ENCODE data around the gene ESPL1. TPM values are rescaled to one million over a fixed set of nuclear protein-coding genes. Genes with fewer than 3 reads are reported as not detected.

Gene ESPL1
- total and polyA plus RNA-seq, 2 of the 13 experiments (the other 11 are each of a cell fraction or from before 2014, with no cell fraction given): 5.8 to 11.5 TPM

DNA sequence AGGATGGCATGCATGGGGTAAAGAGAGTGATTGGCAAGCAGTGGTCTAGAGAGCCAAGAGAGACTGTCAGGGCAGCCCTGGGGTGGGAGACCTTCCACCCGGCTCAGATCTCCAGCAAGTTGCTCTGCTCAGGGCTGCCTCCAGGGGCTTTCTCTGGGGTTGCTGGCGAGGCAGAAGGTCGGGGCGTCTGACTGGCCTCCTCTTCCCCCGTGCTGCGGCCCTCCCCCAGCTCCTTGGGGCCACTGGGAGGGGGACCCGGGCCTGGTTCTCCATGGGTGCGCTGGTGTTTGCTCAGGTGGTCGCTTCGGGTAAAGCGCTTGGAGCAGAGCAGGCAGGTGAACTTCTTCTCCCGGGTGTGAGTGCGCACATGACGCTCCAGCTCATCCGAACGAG lies 59.9 kb downstream of the ESPL1 start (continued):
- TF ChIP-seq, protein P1, sequence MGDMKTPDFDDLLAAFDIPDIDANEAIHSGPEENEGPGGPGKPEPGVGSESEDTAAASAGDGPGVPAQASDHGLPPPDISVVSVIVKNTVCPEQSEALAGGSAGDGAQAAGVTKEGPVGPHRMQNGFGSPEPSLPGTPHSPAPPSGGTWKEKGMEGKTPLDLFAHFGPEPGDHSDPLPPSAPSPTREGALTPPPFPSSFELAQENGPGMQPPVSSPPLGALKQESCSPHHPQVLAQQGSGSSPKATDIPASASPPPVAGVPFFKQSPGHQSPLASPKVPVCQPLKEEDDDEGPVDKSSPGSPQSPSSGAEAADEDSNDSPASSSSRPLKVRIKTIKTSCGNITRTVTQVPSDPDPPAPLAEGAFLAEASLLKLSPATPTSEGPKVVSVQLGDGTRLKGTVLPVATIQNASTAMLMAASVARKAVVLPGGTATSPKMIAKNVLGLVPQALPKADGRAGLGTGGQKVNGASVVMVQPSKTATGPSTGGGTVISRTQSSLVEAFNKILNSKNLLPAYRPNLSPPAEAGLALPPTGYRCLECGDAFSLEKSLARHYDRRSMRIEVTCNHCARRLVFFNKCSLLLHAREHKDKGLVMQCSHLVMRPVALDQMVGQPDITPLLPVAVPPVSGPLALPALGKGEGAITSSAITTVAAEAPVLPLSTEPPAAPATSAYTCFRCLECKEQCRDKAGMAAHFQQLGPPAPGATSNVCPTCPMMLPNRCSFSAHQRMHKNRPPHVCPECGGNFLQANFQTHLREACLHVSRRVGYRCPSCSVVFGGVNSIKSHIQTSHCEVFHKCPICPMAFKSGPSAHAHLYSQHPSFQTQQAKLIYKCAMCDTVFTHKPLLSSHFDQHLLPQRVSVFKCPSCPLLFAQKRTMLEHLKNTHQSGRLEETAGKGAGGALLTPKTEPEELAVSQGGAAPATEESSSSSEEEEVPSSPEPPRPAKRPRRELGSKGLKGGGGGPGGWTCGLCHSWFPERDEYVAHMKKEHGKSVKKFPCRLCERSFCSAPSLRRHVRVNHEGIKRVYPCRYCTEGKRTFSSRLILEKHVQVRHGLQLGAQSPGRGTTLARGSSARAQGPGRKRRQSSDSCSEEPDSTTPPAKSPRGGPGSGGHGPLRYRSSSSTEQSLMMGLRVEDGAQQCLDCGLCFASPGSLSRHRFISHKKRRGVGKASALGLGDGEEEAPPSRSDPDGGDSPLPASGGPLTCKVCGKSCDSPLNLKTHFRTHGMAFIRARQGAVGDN (CRISPR knock-in tag; IDR thresholded peaks at IDR 0.05): peak; percentile 41
- TF ChIP-seq ZNF10 (CRISPR knock-in tag; IDR thresholded peaks at IDR 0.05; ENCODE audit: borderline replicate concordance, low read depth) (no peak), ZNF839 (CRISPR knock-in tag; IDR thresholded peaks at IDR 0.05; ENCODE audit: borderline replicate concordance) (no peak), SMC3 (IDR thresholded peaks at IDR 0.05; ENCODE audit: low read length) (no peak)

GRCh38 chr12:53330671-53331070 lies 62.6 kb downstream of the ESPL1 start:
- H3K9ac ChIP-seq (ENCODE audit: insufficient read depth, low read depth, low read length): no peak overlapping the region
- no peak overlapping the region for H2AFZ ChIP-seq (ENCODE audit: low read length)
- BruUV-seq (replicated peaks): no TSS peak
- intact Hi-C loops (cut with micrococcal nuclease; ENCODE audit: unreplicated experiment) (no loop called here), in situ Hi-C loops (cut with HindIII; ENCODE audit: extremely low pct_ligation_motif_present, low pct_unique_long_range_greater_than_20kb) (no loop called here)
- H4K20me1 ChIP-seq (ENCODE audit: insufficient read depth, low read length): no peaks in the 10 kb centered on the region
- no peak overlapping the region for H3K4me3 ChIP-seq (replicated peaks in 1 of 3; ENCODE audit: insufficient read depth in 1 of 3, low read depth in 2 of 3, low read length in 3 of 3)
- FAIRE-seq (no peak), DNase-seq (ENCODE audit: low spot score) (no peak), ATAC-seq (no peak)
- 72% methylated on average over 3 of the region's 5 CpGs for WGBS (ENCODE audit: low lambda C conversion rate)
- H3K79me2 ChIP-seq (ENCODE audit: insufficient read depth, low read length): no peaks in the 10 kb centered on the region
- peaks cover 11 to 50% of the 10 kb centered on the region in 2 experiments; a peak in 4 of 5 replicates for H3K27me3 ChIP-seq (ENCODE audit: control insufficient read depth in 1 of 2, insufficient read depth in 2 of 2, low read length in 2 of 2)
- H3K9me3 ChIP-seq (ENCODE audit: low read length): no peaks in the 10 kb centered on the region
- no peak overlapping the region for H3K27ac ChIP-seq (ENCODE audit: extremely low read length, insufficient read depth, low read length)
- no peaks in the 10 kb centered on the region for H3K36me3 ChIP-seq (replicated peaks in 1 of 2; ENCODE audit: control insufficient read depth in 1 of 2, insufficient read depth in 2 of 2, low read length in 2 of 2)
- peaks cover 16% of the 10 kb centered on the region for H3K4me1 ChIP-seq (ENCODE audit: insufficient read depth, low read length)
- POLR2A ChIA-PET: interaction anchor here (1.1 to 1.3 kb wide), 2 partner anchors 10 to 171 kb away, joined by 3 to 7 read pairs; partner anchors contain the start of gene TARBP2
- CTCF ChIA-PET (ENCODE audit: low intra/inter-chr PET ratio, low total read pairs): no interaction called here
- no peak overlapping the region for H3K4me2 ChIP-seq (ENCODE audit: low read depth, low read length)
- no peak for TF ChIP-seq RBM39 (IDR thresholded peaks at IDR 0.05; ENCODE audit: low read depth, low read length, poor library complexity, severe bottlenecking)
- TF ChIP-seq, protein P2, sequence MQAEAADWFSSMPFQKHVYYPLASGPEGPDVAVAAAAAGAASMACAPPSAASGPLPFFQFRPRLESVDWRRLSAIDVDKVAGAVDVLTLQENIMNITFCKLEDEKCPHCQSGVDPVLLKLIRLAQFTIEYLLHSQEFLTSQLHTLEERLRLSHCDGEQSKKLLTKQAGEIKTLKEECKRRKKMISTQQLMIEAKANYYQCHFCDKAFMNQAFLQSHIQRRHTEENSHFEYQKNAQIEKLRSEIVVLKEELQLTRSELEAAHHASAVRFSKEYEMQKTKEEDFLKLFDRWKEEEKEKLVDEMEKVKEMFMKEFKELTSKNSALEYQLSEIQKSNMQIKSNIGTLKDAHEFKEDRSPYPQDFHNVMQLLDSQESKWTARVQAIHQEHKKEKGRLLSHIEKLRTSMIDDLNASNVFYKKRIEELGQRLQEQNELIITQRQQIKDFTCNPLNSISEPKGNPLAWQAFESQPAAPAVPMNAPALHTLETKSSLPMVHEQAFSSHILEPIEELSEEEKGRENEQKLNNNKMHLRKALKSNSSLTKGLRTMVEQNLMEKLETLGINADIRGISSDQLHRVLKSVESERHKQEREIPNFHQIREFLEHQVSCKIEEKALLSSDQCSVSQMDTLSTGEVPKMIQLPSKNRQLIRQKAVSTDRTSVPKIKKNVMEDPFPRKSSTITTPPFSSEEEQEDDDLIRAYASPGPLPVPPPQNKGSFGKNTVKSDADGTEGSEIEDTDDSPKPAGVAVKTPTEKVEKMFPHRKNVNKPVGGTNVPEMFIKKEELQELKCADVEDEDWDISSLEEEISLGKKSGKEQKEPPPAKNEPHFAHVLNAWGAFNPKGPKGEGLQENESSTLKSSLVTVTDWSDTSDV (CRISPR knock-in tag; IDR thresholded peaks at IDR 0.05): no peak
- no peak for TF ChIP-seq NR2C2 (CRISPR knock-in tag; IDR thresholded peaks at IDR 0.05; ENCODE audit: borderline replicate concordance)
- TF ChIP-seq ZFP41 (CRISPR knock-in tag; IDR thresholded peaks at IDR 0.05; ENCODE audit: borderline replicate concordance): no peak
- no peak for TF ChIP-seq TEAD3 (CRISPR knock-in tag; optimal IDR thresholded peaks at IDR 0.05; ENCODE audit: borderline replicate concordance)
- TF ChIP-seq ZNF136 (CRISPR knock-in tag; IDR thresholded peaks at IDR 0.05; ENCODE audit: low read depth): no peak
- no peak for TF ChIP-seq ZBTB42 (CRISPR knock-in tag; IDR thresholded peaks at IDR 0.05)
- TF ChIP-seq TOE1 (CRISPR knock-in tag; IDR thresholded peaks at IDR 0.05): no peak
- TF ChIP-seq ZNF547 (CRISPR knock-in tag; IDR thresholded peaks at IDR 0.05): no peak
- TF ChIP-seq ZNF317 (CRISPR knock-in tag; IDR thresholded peaks at IDR 0.05): no peak
- no peak for TF ChIP-seq MAZ (IDR thresholded peaks at IDR 0.05; ENCODE audit: borderline replicate concordance, low read depth, low read length)
- TF ChIP-seq MAZ (CRISPR knock-in tag; IDR thresholded peaks at IDR 0.05; ENCODE audit: low read depth): no peak
- no peak for TF ChIP-seq U2AF2 (IDR thresholded peaks at IDR 0.05; ENCODE audit: low read depth, low read length)
- no peak for TF ChIP-seq ZNF777 (CRISPR knock-in tag; IDR thresholded peaks at IDR 0.05)
- TF ChIP-seq YEATS2 (CRISPR knock-in tag; IDR thresholded peaks at IDR 0.05; ENCODE audit: borderline replicate concordance): no peak

All from HepG2 (cell line).